Colon (tissue), 2 donors: ENCODE data around the gene C1GALT1.

ENCODE experiments used
- FAIRE-seq: peaks from 2 replicates; lab custom pipeline; 2012; peaks lifted over from hg19 to GRCh38; lab: Jason Lieb, UNC
- donor health status: control.
- donor health status: control.

Gene C1GALT1

DNA sequence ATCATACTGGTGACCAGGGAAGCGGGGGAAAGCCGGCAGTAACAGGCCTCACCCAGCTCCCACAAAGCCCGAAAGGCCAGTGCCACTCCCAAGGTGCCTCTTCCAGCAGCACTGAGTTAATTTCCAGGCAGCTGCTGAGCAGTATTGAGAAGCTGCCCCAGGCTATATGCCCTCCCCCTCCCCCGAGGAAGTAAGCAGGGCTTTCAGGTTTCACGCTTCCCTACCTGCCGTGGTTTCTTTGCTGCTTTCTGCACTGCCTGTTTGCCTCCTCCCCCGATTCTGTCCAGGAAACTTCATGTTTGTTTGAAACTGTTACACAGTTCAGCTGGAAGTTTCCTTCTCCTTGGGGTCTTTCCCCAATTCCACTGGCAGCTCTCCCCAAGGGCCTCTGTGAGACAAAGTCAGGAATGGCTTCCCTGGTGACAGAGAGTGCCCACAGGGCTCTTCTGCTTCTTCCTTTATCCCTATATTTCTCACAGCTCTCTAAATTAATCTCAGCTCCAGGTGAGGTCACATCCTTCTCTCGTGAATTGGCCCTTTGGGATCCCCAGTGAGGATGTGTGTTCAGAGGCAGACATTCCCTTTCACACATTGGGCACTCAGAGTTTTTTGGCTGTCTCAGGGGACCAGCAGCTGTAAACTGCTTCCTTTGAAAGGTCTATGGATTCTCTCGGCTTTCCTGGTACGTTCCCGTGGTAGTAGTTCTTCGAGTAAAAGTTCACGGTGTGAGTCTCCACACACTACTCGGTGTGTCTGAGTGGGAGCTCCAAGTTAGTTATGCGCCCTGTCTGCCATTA, 19.4 kb downstream of the C1GALT1 start:
- FAIRE-seq: no peak

DNA sequence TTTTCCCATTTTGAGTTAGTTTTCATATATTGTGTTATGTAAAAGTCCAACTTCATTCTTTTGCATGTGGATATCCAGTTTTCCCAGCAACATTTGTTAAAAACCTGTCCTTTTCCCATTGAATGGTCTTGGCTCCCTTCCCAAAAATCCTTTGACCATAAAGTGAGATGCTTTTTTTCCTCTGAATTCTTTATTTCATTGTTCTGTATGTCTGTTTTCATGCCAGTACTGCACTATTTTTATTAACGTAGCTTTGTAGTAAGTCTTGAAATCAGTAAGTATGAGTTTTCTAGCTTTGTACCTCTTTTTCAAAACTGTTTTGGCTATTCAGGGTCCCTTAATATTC, 20.0 kb downstream of the C1GALT1 start:
- no peak for FAIRE-seq

DNA sequence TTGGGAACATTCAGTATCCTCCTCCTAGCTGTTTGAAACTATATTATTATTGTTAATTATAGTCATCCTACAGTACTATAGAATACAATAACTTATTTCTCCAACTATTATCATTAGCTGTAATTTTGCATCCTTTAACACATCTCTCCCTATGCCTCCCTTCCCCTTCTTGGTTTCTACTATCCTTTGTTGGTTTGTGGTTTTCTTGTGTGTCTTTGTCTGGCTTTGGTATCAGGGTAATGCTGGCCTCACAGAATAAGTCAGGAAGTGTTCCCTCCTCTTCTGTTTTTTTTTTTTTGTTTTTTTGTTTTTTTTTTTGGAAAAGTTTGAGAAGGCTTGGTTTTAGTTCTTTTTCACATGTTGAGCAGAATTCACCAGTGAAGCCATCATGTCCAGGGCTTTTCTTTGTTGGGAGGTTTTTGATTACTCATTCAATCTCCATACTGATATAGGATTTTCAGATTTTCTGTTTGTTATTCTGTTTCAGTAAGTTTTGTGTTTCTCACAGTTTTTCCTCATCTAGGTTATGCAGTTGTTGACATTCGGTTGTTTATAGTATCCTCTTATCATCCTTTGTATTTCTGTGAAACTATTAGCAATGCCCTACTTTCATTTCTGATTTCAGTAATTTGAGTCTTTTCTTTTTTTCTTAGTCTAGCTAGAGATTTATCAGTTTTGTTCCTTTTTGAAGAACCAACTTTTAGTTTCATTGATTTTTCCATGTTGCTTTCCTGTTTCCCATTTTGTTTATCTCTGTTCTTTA, 21.6 kb downstream of the C1GALT1 start:
- no peak for FAIRE-seq

DNA sequence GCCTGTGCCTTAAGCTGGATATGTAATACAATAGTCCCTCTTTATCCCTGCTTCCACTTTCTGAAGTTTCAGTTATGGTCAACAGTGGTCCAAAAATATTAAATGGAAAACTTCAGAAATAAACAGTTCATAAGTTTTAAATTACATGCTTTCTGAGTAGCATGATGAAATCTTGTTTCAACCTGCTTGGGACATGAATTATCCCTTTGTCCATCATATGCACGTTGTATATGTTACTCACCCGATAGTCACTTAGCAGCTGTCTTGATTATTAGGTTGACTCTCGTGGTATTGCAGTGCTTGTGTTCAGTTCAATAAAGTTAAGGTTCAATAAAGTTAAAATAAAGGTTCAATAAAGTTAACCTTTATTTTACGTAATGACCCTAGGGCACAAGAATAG, 25.5 kb downstream of the C1GALT1 start:
- FAIRE-seq: no peak

DNA sequence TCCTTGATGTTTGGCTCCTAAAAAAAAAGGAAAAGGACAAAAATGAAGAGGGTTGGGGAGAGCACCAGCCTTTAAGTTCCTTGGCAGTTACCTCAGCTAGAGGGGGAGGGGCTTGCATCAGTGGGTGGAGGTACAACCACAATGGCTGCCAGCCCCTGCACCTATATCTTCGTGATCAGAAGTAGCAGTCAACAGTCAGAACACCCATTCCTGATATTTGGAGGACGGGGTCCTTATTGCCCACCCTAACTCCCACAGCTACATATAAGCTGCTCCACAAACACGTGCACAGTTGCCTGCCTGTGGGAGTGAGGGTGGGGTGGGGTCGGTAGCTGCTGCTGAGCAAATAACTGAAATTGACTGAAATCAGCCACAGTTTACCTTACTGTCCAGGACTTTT, 26.2 kb downstream of the C1GALT1 start:
- FAIRE-seq: no peak

DNA sequence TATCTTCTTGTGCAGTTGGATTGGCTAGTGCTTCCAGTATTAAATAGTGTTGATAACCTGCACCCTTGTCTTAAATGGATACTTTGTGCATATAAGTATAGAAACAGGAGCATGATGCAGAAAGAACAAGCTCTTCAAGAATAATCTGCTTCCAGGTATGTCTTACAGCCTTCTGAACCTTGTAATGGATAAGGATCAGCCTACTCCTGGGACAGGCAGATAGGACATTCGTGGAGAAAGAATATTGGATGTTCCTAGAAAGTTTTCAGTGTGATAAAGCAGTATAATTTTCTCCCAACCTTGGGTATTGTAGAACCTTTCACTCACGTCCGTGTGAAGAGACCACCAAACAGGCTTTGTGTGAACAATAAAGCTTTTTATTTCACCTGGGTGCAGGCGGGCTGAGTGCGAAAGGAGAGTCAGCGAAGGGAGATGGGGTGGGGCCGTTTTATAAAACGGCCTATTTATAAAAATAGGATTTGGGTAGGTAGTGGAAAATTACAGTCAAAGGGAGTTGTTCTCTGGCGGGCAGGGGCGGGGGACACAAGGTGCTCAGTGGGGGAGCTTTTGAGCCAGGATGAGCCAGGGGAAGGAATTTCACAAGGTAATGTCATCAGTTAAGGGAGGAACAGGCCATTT, 27.2 kb downstream of the C1GALT1 start:
- FAIRE-seq: no peak

DNA sequence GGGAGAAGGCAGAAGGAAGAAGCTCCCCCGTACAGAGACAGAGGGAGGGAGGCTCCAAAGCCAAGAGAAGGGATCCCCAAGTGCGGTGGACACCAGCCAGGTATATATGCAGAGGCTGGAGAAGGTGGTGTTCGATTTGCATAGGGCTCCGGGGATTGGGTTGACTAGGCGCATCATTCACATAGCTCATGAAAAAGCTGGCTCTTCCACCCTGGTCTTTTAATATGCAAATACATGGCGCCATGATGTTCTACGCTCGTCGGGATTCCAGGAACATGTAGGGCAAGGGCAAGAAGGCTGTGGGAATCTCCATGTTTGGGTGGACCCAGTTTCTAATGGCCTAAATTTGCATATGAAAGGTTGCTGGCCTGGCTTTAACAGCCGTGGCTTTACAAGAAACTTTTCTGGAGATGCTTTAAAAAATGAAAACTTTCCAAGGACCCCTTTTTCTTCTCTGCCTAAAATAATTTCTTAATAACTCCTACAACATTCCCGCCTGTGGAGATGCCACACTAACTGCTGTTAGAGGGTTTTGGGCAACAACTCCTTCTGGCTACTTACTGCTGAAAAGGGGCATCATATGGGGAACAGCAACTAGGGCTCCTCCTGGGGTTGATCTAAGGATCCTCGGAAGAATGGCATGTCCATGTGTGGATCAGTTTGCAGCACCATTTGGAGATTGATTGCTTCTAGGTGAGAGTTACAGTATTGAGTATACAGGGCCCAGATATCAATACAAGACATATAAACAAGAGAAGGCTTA, 28.3 kb downstream of the C1GALT1 start:
- FAIRE-seq: no peak

DNA sequence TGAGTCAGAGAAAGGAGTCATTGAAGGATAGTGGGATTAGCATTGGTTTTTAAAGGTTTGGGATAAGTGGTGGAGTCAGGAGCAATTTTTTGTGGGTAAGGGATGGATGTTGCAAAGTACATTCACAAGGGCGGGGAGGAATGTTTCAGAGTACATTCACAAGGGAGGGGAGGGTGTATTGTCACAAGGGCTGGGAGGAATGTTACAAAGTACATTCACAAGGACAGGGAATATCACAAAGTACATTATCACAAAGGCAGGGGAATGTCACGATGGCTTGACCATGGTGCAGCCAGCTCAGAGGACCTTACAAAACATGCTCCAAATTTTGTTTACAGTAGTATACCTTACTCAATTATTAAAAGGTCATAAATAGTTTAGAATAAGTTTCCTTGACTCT, 30.3 kb downstream of the C1GALT1 start:
- no peak for FAIRE-seq

DNA sequence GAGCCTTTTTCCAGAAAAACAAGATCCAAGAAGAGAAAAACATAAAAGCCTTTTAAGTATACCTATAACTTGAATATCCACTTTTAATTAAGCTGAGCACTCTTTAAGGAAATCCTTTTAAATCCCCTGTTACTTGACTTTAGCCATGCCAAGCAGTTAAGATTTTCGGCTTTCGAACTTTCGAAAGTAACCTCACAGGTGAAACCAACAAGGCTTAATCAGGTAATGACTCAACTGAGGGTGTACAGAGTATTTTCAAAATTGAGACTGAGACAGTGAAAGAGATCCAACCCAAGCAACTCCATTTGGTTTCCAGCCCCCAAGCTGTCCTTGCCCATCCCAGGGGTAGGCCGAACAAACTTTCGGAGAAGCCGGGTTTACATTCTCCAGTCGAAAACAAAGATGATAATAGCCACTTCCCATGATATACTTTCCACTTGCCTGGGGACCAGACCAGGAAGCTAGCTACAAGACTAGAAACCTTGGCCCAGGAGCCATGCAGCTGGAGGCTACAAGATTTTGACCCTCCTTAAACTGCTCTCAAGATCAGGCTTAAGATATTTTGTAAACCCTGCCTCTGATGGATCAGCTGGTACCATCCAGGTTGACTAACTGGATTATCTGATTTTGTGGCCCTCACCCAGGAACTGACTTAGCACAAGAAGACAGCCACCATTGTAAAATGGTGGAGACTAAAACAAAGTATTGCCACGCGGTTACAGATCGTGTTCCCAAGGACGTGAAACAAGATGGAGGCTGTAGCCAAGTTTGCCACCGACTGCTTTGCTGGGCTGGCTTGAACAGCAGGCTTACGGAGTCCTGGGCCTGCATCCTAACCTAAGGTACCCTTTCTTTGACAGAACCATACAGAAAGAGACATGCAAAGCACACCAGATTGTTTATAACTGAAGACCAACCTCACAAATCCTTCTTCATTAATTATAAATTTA, 32.3 kb downstream of the C1GALT1 start:
- FAIRE-seq: no peak

DNA sequence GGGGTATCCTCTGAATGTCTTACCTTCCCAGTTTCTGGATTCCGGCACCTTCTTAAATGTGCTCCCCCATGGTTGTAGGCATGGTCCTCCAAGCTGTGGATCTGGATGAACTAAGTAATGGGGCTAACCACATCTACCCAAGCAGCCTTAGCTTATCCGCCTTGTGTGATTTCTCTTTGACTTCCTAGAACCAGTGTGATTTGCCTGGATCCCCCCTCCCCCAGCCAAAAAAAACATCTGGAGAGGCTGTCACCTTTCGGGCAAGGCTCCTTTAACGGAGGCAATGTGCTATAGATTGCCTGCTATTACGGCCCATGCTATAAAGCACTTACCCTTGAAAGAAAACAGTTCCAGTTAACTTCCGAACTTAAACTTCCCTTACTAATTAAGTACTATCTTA, 33.9 kb downstream of the C1GALT1 start:
- FAIRE-seq: no peak

DNA sequence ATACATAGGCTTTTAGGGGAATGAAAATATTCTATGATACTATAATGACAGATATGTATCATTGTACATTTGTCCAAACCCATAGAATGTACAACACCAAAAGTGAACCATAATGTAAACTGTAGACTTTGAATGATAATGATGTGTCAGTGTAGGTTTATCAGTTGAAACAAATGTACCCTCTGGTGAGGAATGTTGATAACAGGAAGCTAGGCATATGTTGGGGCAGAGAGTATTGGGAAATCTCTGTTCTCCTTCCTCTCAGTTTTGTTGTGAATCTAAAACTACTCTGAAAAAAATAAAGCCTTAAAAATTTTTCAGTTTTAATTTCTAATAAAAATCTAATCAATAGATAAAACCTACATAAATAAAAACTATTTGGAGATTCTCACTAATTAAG, 36.9 kb downstream of the C1GALT1 start:
- no peak for FAIRE-seq

DNA sequence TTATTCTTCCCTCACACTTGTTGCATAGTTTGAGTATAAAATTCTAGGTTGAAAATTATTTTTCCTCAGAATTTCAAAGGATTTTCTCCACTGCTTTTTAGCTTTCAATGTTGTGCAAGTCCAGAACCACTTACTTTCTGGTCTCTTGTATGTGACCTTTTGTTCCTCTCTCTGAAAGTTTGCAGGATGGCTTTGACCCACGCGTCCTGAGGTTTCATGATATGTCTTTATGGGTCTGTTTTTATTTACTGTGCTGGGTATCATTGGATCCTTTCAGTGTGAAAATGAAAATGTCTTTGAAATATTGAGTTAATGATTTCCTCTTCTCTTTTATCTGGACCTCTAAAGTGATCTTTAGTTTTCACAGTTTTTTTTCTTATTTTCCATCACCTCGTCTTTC, 38.5 kb downstream of the C1GALT1 start:
- FAIRE-seq: no peak

DNA sequence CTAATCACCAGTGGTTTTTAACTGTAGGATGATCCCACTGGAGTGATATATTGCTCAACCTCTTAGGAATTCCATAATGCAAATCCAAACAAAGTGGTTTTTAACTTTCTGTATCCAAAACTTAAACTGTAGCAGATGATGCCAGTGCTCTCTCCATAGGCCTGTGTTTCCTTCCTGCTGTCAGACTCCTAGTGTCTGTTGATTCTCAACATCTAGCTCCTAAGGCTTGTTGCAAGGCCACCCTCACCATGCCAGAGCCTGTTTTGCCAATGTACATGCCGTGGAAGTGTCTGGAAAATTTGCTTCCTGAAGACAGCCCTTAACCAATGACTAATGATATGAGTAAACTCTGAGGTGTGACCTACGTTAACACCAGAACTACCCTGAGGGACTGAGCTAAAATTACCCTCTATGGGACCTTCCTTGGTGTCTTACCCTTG, 39.3 kb downstream of the C1GALT1 start:
- FAIRE-seq: no peak

DNA sequence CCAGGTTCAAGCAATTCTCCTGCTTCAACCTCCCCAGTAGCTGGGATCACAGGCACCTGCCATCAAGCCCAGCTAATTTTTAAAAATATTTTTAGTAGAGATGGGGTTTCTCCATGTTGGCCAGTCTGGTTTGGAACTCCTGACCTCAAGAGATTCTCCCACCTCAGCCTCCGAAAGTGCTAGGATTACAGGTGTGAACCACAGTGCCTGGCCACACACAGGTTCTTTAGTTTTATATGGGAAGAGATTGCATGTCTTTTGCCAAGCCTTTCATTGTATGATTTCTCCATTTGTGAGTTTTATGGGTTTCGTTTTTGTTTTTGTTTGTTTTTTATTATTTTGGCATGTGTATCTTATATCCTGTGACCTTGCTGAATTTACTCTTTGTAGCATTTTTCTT, 40.9 kb downstream of the C1GALT1 start:
- FAIRE-seq: no peak

DNA sequence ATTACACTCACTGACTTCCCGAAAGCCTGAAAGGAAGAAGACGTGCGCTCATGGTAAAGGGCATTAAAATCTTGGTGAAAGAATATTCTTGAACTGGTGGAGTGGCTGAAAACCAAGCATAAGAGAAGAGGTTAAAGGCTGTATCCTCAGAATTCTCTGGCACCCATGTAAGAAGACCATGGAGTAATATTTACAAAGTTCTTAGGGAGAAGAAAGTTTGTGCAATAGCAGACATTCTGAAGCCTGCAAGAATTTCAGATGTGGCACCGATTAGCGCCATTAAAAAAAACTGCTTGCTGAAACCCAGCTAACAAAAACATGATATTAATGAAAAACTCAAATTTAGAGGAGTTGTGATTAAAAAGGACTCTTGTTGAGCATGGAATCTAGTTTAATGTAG, 44.1 kb downstream of the C1GALT1 start:
- FAIRE-seq: no peak

DNA sequence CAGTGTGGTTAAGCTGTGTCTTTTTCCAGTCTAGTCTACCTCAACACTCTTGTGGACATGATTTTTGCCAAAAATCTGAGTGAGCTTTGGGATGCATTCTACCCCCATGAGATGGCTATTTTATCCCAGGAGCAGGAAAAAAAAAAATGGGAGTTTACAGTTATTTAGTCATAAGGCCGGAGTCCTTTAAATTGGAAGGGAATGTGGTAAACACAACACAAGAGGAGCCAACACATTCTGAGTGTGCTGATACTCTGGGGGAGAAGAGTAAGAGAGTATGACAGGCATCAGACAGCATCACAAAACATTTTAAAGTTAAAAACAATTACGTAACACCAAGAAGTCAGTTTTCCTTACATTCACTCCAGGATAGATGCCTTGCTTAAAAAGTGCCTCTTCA, 46.1 kb downstream of the C1GALT1 start:
- FAIRE-seq: no peak

DNA sequence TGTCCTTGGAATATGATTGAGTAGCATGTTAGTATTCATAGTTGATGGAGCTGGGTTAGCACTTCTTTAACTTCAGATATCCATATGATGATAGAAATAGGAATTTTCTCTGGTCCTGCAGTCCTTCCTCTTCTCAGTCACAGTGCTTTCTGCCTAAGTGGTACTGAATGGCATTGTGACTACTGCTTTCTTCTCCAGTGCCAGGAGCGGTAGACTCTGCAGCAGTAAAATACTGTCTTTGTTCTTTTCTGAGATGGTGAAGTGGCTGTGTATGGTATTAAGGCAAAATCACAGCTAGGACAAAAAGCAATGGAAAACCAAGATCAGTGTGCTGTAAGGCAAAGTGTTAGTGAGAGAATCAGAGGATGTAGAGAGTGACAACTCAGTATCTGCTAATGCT, 46.6 kb downstream of the C1GALT1 start:
- no peak for FAIRE-seq

DNA sequence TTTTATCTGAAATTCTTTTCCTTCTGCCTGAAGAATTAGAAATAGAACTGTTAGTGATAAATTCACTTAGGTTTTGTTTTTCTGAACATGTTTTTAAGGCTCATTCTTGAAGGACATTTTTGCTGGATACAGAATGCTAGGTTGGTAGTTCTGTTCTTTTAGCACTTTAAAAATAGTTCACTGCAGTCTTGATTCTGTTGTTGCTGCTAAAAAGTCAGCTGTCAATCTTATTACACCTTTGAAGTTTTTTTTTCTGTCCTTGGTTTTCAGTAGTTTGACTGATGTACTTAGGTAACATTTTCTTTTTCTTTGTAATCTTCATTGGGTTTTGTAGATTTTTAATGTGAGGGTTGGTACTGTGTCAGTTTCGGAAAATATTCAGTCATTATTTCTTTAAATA, 48.7 kb downstream of the C1GALT1 start:
- no peak for FAIRE-seq

DNA sequence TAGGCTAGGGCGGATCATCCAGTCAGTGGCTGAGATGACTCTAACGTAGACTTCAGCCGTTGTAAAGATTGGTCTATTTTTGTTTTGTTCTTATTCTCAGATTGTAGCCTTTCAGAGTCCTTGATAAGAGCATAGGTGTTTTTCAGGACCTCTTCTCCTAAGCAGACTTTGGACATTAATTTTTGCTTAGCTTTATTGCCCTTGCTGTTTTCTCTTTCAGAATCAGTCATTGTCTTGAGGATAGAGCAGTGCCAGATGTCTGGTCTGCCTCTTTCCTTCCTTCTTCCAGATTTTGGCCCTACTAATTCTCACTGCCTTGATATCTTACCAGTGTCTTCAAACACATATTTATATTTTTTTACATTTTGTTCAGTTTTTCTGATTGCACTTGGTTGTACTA, 49.5 kb downstream of the C1GALT1 start:
- FAIRE-seq: no peak

DNA sequence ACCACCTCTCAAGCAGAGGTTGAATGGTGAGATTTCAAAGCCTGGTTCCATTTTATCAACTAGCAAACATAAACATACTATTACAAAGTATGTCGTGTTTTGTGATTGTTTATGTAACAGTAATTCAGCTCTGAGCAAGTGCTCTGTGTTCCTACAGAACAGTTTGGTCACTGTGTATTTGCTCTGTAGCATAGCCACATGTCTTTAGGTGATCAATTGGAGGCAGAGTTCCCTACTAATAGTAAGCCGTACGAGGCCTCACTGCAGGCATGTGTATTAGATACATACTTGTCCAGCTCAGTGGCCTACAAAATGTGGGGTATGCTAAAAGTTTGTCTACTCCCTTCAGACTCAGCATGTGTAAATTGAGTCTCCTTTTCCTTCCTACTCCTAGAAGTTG, 53.0 kb downstream of the C1GALT1 start:
- no peak for FAIRE-seq

DNA sequence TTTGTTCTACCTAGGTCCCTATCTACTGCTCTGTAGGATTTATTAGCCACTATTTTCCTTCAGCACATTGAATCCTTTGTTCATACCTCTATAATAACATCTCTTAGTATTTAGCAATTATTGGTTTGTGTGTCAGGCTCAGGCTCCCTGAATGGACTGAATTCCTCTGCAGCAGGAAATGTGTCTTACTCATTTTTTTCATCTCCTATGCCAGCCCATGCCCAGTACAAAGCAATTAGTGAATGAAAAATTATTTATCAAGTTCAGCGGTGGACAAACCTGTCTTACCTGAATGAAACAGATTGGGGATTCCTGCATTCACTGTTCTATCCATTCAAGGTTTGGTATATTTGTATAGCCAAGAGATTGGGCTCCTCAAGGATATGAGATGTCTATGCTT, 53.7 kb downstream of the C1GALT1 start:
- FAIRE-seq: no peak
